Fibroblast of the aortic adventitia (primary cell): ENCODE data around the gene SNCAIP. TPM values are rescaled to one million over a fixed set of nuclear protein-coding genes. Genes with fewer than 3 reads are reported as not detected.

ENCODE experiments used
- DNase-seq: peaks from one replicate; pipeline ENCODE4 v3.0.0-alpha.2; 2010; ENCODE audit warnings: low read depth
- H3K4me3 ChIP-seq: 2 replicates; pipeline ENCODE4 v1.5.1; 2011; ENCODE audit warnings: low read depth, mild to moderate bottlenecking, control low read depth, low read length, moderate library complexity
- total RNA-seq: library from RNA; depleted of rRNA; stranded (reverse); fragments of >200 nt; gene quantifications from 2 replicates; pipeline ENCODE4 v1.2.3, GENCODE V29; 2012; ENCODE audit warnings: low replicate concordance
- TF ChIP-seq, protein P1 (sequence below): IDR thresholded peaks from 2 replicates; pipeline ENCODE4 v1.5.1; 2011; ENCODE audit warnings: mild to moderate bottlenecking, low read length, control low read depth, inconsistent platforms; ENCODE audit not compliant: insufficient read depth

Gene SNCAIP
- total RNA-seq, 1 donor = 0.18 TPM

GRCh38 chr5:122507045-122507444 is 195.0 kb downstream of the SNCAIP start:
- TF ChIP-seq, protein P1, sequence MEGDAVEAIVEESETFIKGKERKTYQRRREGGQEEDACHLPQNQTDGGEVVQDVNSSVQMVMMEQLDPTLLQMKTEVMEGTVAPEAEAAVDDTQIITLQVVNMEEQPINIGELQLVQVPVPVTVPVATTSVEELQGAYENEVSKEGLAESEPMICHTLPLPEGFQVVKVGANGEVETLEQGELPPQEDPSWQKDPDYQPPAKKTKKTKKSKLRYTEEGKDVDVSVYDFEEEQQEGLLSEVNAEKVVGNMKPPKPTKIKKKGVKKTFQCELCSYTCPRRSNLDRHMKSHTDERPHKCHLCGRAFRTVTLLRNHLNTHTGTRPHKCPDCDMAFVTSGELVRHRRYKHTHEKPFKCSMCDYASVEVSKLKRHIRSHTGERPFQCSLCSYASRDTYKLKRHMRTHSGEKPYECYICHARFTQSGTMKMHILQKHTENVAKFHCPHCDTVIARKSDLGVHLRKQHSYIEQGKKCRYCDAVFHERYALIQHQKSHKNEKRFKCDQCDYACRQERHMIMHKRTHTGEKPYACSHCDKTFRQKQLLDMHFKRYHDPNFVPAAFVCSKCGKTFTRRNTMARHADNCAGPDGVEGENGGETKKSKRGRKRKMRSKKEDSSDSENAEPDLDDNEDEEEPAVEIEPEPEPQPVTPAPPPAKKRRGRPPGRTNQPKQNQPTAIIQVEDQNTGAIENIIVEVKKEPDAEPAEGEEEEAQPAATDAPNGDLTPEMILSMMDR = no peak
- H3K4me3 ChIP-seq = no peak overlapping the region
- DNase-seq = no peak

DNA sequence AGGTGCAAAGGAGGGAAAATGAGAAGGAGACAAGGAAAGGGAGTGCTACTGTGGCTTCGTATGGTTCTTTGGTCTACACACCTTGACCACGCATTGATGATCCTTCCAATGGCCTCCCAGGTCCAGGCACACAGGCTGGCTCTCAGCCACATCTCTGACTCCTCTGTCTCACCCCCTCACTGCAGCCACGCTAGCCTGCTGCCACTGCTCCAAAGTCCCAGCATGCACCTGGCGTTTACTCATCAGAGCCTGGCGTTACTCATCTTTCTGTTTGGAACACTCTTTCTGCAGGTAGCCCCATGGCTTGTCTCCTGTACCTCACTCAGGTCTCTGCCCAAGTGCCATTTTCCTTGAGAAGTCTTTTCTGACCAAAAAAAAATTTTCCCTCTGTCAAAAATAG is 195.5 kb downstream of the SNCAIP start:
- TF ChIP-seq, protein P1 = no peak
- DNase-seq = no peak
- no peak overlapping the region for H3K4me3 ChIP-seq

GRCh38 chr5:122508623-122509022 is 196.6 kb downstream of the SNCAIP start:
- no peak overlapping the region for H3K4me3 ChIP-seq
- DNase-seq = no peak
- TF ChIP-seq, protein P1 = no peak

Other genes with a start within 250 kb of the SNCAIP start
- 65.0 and 193 TPM in 2 replicates for gene LOX, start 234.0 kb upstream of the SNCAIP start, total RNA-seq
- 0.09 TPM in 1 of 2 replicates, not detected in the other for gene ZNF474, start 182.7 kb upstream of the SNCAIP start, total RNA-seq